Medulla oblongata (tissue), 1 donor: ENCODE measurements around the gene CYTIP.

ENCODE experiments used
- DNase-seq: peaks from one replicate; pipeline ENCODE4 v3.0.0-alpha.2; 2015; ENCODE audit errors: extremely low spot score

The CYTIP gene

DNA sequence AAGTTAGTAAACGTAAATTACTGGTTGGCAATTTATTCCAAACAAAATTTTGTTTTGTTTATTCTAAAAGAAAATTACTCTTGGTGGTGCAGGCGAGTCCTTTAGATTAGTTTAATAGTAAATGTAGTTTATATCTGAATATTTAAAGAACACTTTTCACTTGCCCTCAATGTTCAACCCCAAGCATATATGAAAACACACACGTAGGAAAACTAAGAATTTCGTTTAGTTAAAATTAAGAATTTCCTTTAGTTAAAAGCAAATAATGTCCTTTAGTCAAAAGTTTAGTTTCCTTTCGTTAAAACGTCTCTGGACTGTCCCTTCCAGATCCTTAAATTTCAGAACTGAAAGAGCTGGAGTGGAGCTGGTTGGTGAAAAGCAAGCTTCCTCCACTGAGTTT, 19.1 kb upstream of the CYTIP start:
- no peak for DNase-seq

DNA sequence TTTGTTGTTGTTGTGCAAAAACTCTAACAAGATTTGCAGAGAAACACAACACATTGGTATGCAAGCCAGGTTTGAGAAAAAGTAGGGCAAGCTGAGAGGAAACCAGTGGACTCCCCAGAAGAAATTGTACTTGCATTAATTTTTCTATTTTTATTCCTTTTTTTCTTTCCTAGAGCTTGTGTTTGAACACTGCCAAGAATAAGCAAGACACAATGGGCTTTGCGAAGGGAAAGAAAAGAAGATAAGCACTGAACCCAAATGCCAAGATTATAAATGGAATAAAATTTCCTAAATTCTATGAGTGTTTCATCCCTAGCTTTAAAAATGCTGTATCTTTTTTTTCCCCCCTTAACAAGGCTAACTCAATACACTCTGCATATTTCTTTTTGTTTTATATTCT, 17.0 kb upstream of the CYTIP start:
- no peak for DNase-seq

DNA sequence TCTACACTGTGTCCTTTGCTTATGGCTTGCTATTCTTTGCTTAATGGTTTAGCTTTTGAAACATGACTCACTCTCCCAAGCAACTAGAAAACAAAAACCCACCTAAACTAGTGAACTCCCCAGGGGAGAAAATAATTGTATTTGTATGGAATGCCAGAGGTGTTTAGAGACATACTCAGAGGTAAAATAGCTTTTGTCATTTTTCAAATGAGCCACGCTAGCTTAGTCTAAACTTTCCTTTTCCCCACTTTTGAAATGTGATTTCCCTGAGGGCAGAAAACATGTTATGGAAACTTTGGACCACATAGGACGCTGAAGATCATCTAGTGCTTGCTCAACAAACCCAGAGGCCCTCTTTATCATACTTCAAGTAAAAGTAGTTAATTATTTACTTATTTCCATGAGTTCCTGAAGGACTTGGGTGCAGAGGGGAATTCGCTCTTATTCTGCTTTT, 16.5 kb upstream of the CYTIP start:
- no peak for DNase-seq

- DNase-seq: no peak
Observed at GRCh38 chr2:157459486-157459885, 15.6 kb upstream of the CYTIP start.

DNA sequence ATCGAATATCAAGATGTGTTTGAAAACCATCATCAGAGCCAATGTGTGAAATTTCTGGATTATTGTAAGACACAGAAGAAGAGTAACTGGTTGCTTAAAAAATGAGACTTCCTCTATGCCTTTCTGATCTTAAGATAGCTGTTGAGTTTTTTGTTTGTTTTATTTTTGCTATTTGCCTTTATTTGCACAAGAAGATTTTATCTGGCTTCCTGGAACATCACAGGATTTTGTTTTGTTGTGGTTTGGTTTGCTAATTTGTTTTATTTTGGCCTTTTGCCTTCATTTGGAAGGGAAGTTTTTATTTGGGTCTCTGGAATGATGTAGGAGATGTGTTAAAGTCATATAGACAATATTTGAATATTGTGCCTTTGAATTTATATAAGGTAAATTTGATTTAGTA, 3.9 kb upstream of the CYTIP start:
- no peak for DNase-seq

GRCh38 chr2:157447031-157447430, 3.1 kb upstream of the CYTIP start:
- no peak for DNase-seq

GRCh38 chr2:157444641-157445040, 752 bp upstream of the CYTIP start:
- no peak for DNase-seq

DNA sequence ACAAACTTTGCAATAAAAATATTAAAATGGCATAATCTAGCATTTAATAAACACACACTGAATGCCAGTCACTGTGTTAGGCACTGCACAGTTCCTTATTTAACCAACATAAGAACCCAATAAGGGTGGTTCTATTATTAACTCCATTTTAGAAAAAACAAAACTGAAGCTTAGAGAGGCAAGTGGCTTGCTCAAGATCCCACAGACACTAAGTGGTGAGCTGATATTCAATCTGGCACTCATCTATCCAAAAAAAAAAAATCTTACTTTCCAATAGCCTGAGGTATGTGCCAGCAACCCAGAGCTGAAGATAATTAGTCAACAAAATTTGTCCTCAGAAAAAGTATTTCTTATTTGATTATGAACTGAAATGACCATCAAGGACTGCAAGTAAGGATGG, 799 bp downstream of the CYTIP start:
- DNase-seq: peak; percentile 25

GRCh38 chr2:157442636-157443035, 1.3 kb downstream of the CYTIP start:
- no peak for DNase-seq

DNA sequence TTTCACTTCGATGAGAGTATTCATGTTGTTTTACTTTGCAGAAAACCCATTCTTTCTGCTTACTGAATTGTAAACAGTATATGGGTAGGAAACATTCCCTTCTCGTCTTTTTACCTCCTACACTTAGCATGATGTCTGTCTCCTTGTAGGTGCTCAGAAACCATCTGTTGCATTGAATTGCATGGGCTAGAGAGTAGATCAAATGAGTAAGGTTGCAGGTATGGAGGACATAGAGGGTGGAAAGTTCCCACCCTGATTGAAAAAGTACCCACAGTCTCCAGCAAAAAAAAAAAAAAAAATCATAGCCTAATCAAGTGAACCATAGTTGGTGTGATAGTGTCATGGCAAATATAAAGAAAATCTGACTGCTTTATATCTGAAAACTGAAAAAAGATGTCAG, 1.7 kb downstream of the CYTIP start:
- DNase-seq: no peak

GRCh38 chr2:157441072-157441454, 2.8 kb downstream of the CYTIP start:
- peak; percentile 24 for DNase-seq

- no peak for DNase-seq
Observed at GRCh38 chr2:157440404-157441071, 3.4 kb downstream of the CYTIP start.

- DNase-seq: no peak
Observed at GRCh38 chr2:157439824-157440186, 4.1 kb downstream of the CYTIP start.

GRCh38 chr2:157438863-157439823, 4.7 kb downstream of the CYTIP start:
- no peak for DNase-seq

- no peak for DNase-seq
Observed at GRCh38 chr2:157433394-157433793, 10.5 kb downstream of the CYTIP start.

DNA sequence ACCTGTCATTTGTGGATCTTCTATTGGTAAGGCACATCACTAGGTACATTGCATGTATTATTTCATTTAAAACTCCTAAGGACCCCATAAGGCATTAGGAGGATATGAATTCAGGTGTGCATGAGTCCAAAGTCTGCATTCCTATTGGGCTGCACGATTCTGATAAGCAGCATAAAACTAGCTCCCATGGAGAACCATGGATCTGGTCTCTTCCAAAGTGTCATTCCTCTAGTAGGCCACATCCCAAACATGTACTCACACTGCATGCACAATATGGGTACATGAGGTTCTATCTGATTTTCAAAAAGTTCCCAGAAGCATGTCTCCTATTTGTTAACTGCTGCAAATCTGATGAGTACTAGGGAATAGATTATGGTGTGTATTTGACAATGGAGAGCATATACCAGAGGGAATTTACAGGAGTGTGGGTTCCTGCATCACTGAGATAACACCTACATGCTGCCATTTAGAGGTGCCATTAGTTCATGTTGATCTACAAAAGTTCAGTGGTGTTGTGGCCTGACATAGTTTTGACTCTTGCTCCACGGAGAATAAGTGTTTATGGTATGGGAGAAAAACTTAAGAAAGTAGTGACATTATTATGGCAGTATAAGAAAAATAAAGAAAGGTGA, 11.3 kb downstream of the CYTIP start:
- no peak for DNase-seq

DNA sequence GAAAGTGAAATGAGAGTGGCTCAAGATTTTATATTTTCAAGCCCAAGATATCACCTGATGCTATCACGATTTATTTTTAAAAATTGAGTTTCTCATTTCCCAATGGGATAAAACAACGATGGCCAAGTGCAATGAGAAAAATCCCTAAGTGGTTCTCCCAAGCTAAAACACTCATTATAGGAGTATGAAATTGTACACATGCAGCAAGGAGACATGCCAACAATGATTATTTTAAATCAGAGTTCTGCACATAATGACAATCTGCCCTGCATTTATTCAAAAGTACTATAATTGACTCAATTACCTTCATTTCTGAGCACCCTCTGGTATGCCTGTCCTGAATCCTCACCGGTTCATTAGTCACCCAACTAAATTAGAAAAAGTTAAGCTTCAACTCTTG, 12.7 kb downstream of the CYTIP start:
- no peak for DNase-seq

DNA sequence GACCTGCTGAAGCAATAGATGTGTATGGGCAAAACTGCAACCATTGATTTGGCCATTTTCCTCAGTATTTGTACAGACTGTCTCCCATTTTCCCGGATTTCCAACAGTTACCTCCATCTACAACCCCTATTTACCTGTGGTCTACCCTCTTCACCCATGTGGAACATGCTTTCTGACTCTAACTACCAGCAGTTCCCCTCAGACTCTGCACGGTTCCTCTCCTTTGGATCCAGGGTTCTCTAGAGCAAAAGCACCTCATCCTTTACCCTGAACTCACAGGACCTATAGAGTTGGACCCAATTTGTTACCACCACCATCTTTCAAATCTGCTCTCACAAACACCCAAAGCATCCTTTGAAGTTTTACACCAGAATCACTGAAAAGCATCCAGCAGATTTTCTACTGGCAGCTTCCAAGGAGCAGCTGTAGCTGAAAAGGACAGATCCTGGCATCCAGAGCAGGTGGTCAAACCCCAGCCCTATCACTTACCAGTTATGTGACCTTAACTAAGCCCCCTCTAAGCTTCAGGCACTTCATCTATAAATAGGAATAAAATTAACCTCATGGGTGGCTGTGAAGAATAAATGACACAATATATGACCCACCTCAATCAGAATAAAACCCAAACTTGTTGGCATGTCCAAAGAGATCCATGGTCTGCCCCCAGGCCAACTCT, 15.3 kb downstream of the CYTIP start:
- no peak for DNase-seq

DNA sequence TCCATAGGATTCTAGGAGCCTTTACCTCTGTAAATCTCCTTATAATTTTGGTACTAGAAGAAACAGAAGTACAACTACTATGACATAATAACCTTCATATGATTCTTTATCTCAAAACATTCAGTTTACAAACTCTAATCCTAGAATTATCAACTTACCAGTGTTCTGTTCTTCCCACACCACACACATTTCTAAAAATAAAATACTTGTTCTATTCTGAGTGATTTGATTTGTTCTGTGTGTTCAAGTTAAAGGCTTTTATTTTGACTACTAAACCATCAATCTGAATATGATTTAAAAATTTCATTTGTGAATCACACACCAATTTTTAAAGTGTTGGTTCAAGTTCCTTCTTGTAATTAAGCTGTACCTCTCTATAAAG, 16.0 kb downstream of the CYTIP start:
- DNase-seq: no peak

DNA sequence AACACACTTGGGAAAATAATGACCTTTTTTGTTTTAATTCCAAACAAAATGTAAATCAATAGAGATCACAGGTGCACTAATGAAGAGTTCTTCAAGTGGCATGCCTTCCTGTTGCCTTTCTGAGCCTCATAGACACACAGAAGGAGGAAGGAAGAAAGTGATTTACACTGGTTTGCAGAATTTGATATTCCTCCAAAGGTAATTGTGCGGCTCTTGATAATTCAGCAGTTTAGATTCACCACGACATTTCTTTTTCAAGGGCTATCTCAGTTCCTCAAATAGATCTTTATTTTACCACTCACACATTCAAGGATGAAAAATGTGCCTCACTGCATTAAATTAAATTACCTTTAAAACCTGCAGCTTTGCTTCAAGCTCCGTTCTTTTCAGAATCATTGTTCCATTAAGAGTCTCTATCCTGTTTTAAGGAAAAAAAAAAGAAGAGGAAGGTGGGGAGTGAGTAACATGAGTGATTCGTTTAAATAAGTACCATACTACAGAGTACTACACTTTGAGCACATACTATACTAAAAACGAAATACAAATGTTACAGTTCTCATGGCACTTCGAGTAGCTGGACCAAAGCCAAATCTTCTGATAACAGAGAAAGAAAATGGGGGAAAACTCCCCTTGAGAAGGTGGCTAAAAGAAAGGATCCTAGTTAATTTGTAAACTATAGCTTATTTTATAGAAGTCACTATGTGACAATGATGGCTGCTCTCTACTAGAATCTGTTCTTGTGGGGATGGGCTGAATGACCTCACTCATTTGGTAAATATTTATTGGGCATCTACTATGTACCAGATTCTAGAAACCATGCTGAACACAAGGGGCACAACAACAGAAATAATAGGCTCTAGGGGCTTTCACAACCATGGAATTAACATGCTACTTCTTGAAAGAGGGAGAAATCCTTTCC, 16.6 kb downstream of the CYTIP start:
- DNase-seq: no peak

- no peak for DNase-seq
Observed at GRCh38 chr2:157426477-157426994, 17.4 kb downstream of the CYTIP start.
